Prostate gland (tissue), 2 donors: ENCODE measurements around the gene HCFC1R1. TPM values are rescaled to one million over a fixed set of nuclear protein-coding genes. Genes with fewer than 3 reads are reported as not detected.

Experiments
- DNase-seq: peaks from one replicate; pipeline ENCODE4 v3.0.0-alpha.2; 2019; ENCODE audit warnings: low spot score
- H3K27ac ChIP-seq, 2 donors: fragments of 200-600 bp; sonication (generic); 2 replicates each; pipeline ENCODE4 v1.5.1; 2017 to 2019
- H3K27me3 ChIP-seq: fragments of 200-600 bp; sonication (generic); replicated peaks from 2 replicates; pipeline ENCODE4 v1.5.1; 2019; ENCODE audit not compliant: insufficient read depth
- H3K36me3 ChIP-seq, 2 donors: fragments of 200-600 bp; sonication (generic); 1 replicate in 1 of 2; 2 replicates in 1 of 2; pipeline versions ENCODE4 v1.5.1 to v1.8.1; 2017 to 2019
- H3K4me1 ChIP-seq: fragments of 200-600 bp; sonication (generic); replicated peaks from 2 replicates; pipeline ENCODE4 v1.5.1; 2019
- H3K4me3 ChIP-seq, 2 donors: fragments of 200-600 bp; sonication (generic); 2 replicates each; pipeline ENCODE4 v1.5.1; 2017 to 2019
- H3K9me3 ChIP-seq: fragments of 200-600 bp; sonication (generic); 2 replicates; pipeline ENCODE4 v1.5.1; 2017
- CTCF ChIP-seq, 4 experiments: fragments of 200-600 bp in 2 of 4; fragments of 450-650 bp in 2 of 4; sonication (generic) in 2 of 4; IDR thresholded peaks; 1 replicate in 3 of 4; 2 replicates in 1 of 4; pipeline ENCODE4 v1.5.1; 2016 to 2019; ENCODE audit warnings: antibody characterized with exemption in 4 of 4, mild to moderate bottlenecking in 2 of 4, moderate library complexity in 2 of 4
- POLR2A ChIP-seq: fragments of 450-650 bp; IDR thresholded peaks from one replicate; pipeline ENCODE4 v1.6.1; 2016; ENCODE audit warnings: antibody characterized with exemption, mild to moderate bottlenecking
- POLR2AphosphoS5 ChIP-seq: sonication (generic); formaldehyde crosslinking; IDR thresholded peaks from one replicate; pipeline ENCODE4 v1.6.1; 2017; ENCODE audit warnings: antibody characterized with exemption
- WGBS: methylation state at CpG from one replicate; pipeline ENCODE4 v1.1.5; 2018; 5-methylcytosine and 5-hydroxymethylcytosine counted together
- intact Hi-C: fragments of 100-400 bp; cut with DNase I; formaldehyde crosslinking; loops from one replicate; pipeline ENCODE4 v1.14.2; 2022
- total RNA-seq, 2 donors: library from RNA; depleted of rRNA; stranded (reverse); fragments of >200 nt; gene quantifications; one replicate each; pipeline ENCODE4 v1.1.0, GENCODE V29; 2016

The HCFC1R1 gene
- total RNA-seq, 2 donors from 2014 or later, result 52.4 to 67.0 TPM

- Histone ChIP-seq H3K27me3 (no peaks in the 10 kb centered on the region), H3K9me3 (no peaks in the 10 kb centered on the region), H3K4me1 (peaks cover 19% of the 10 kb centered on the region), H3K27ac (no peak overlapping the region), H3K4me3 (no peak overlapping the region), H3K36me3 (no peaks in the 10 kb centered on the region)
- intact Hi-C loops, result no loop called here
- no peak for DNase-seq
- 87% methylated on average over 8 of the region's 8 CpGs for WGBS
- TF ChIP-seq POLR2AphosphoS5, result no peak
- no peak for TF ChIP-seq CTCF (IDR thresholded peaks at IDR 0.05)
Measured at GRCh38 chr16:3027489-3027795, 3.7 kb upstream of the HCFC1R1 start.

DNA sequence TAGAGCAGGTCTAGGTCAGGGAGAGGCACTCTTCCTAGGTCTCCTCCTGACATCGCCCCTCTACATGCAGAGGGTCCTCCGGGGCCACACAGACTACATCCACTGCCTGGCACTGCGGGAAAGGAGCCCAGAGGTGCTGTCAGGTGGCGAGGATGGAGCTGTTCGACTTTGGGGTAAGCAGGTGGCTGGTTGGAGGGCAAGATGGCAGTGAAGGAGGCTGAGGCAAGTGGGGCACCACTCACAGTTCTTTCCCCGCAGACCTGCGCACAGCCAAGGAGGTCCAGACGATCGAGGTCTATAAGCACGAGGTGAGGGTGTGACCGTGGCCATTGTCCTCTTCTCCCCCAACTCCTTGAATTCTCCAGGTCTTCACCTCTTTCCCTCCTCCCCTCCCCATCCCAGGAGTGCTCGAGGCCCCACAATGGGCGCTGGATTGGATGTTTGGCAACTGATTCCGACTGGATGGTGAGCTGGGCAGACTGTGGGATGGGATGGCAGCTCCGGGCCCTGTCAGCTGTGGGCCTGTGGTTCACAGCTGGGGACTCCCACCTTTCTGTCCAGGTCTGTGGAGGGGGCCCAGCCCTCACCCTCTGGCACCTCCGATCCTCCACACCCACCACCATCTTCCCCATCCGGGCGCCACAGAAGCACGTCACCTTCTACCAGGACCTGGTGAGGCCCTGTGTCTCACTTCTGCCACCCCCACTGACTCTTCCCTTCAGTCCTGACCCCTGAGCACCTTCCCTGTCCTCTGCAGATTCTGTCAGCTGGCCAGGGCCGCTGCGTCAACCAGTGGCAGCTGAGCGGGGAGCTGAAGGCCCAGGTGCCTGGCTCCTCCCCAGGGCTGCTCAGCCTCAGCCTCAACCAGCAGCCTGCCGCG lies 3.1 kb upstream of the HCFC1R1 start:
- no peaks in the 10 kb centered on the region for H3K27me3 ChIP-seq
- no peak for DNase-seq
- WGBS, result 95% methylated on average over 24 of the region's 24 CpGs
- peaks cover 25% of the 10 kb centered on the region for H3K4me1 ChIP-seq
- H3K27ac ChIP-seq, result no peak overlapping the region
- intact Hi-C loops, result no loop called here
- no peaks in the 10 kb centered on the region for H3K36me3 ChIP-seq
- no peaks in the 10 kb centered on the region for H3K9me3 ChIP-seq
- H3K4me3 ChIP-seq, result no peak overlapping the region
- no peak for TF ChIP-seq CTCF (IDR thresholded peaks at IDR 0.05)

- intact Hi-C loops, result no loop called here
Measured at GRCh38 chr16:3026003-3026378, 2.2 kb upstream of the HCFC1R1 start.

GRCh38 chr16:3025032-3026002 lies 1.6 kb upstream of the HCFC1R1 start:
- WGBS, result 95% methylated on average over 18 of the region's 18 CpGs

More at GRCh38 chr16:3026003-3026378, 2.2 kb upstream of the HCFC1R1 start:
- TF ChIP-seq POLR2A, result no peak
- no peak for TF ChIP-seq CTCF (IDR thresholded peaks at IDR 0.05)
- TF ChIP-seq POLR2AphosphoS5, result no peak
- Histone ChIP-seq H3K27me3 (no peaks in the 10 kb centered on the region), H3K9me3 (no peaks in the 10 kb centered on the region), H3K4me1 (peaks cover 30% of the 10 kb centered on the region), H3K36me3 (no peaks in the 10 kb centered on the region), H3K4me3 (no peak overlapping the region), H3K27ac (no peak overlapping the region)
- no peak for DNase-seq
- WGBS, result 94% methylated on average over 8 of the region's 8 CpGs

More at GRCh38 chr16:3025032-3026002, 1.6 kb upstream of the HCFC1R1 start:
- no peak for DNase-seq
- Histone ChIP-seq H3K27ac (no peak overlapping the region), H3K9me3 (no peaks in the 10 kb centered on the region), H3K36me3 (no peaks in the 10 kb centered on the region), H3K27me3 (no peaks in the 10 kb centered on the region), H3K4me1 (peaks cover 30% of the 10 kb centered on the region), H3K4me3 (no peak overlapping the region)
- intact Hi-C loops, result no loop called here
- TF ChIP-seq POLR2AphosphoS5 (no peak), CTCF (IDR thresholded peaks at IDR 0.05) (no peak), POLR2A (no peak)
